Hippocampal formation (tissue), 2 donors: ENCODE data around the gene STAC.

ENCODE experiments used
- DNase-seq, 2 donors: peaks; one replicate each; lab custom pipeline; 2025; lab: John Stamatoyannopoulos, UW

The STAC gene

GRCh38 chr3:36595511-36595910 is 215.2 kb downstream of the STAC start:
- no peak for DNase-seq

DNA sequence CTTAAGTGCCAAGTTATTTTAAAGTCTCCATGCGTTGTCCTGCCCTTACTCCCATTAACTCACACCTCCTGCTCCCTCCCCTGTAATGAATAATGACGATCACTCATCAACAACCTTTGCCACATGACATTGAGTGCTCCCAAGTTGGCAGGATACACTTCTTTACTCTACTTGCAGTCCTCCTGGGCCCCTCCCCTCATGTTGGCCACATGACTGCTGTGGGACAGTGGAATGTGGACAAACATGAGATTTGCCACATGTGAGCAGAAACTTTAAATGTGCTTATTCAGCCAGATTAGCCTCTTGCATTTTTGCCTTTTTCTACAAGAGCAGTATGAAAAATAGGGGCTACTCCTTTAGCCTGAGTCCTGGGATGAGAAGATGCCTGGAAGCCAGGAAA is 216.1 kb downstream of the STAC start:
- DNase-seq: no peak

DNA sequence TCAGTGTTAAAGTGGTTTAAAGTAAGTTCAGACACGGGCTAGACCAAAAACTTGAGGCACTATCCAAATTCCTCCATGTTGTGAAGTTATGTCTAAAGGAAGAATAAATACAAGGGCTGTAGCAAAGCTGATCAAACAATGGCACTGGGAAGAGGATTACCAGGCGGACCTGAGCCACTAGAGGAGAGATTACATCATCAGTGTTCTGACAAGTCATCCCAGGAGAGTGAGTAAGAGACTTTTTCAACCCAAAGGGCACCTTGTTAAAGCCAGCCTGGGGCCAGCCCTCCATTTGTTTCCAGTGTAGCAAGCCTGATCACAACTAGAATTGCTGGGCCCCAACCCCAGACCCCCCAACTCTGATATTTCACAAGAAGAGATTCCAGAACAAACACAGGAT is 217.1 kb downstream of the STAC start:
- DNase-seq: no peak
